GM18517 (cell line): Measurements from ENCODE around the gene RFXAP.

ENCODE experiments used
- ATAC-seq: cut with Tn5 transposase; IDR thresholded peaks from one replicate; pipeline ENCODE4 v1.9.1; 2021; ENCODE audit warnings: mild to moderate bottlenecking, moderate library complexity; ENCODE audit not compliant: unreplicated experiment

Gene RFXAP

DNA sequence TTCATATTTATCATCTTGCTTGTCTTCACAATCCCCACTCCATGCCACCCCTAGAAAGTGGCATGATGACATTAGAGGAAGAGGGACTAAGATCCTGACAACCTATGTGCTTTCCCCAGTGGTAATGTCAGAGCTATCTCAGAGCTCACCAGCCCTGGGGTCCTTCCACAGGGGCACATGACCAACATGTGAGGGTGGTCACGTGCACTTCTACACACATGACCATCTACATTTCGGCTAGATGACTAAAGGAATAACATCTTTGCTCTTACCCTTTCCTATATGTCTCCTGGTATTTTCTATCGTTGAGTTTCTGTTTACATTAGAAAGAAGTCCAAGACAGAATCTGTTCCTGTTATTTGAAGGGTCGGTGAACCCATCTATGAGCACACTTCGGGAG lies 46.2 kb downstream of the RFXAP start:
- ATAC-seq = no peak

DNA sequence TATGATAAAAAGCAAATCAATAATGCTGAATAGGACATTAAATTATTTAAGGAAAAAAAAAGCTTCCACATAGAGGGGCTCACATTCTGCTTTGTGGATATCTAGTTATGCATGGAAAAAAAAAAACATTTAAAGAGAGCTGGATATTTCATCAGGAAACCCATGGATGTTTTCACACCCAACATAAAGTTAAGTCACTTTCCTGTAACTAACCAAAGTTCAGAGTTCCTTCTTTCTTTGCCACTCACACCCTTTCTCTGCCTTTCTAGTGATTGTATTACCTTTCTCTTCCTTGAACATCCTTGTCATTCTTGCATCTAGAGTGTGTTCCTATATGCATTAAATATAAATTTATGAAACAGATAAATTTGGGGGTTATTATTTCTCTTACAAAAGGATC lies 47.2 kb downstream of the RFXAP start:
- ATAC-seq = no peak

DNA sequence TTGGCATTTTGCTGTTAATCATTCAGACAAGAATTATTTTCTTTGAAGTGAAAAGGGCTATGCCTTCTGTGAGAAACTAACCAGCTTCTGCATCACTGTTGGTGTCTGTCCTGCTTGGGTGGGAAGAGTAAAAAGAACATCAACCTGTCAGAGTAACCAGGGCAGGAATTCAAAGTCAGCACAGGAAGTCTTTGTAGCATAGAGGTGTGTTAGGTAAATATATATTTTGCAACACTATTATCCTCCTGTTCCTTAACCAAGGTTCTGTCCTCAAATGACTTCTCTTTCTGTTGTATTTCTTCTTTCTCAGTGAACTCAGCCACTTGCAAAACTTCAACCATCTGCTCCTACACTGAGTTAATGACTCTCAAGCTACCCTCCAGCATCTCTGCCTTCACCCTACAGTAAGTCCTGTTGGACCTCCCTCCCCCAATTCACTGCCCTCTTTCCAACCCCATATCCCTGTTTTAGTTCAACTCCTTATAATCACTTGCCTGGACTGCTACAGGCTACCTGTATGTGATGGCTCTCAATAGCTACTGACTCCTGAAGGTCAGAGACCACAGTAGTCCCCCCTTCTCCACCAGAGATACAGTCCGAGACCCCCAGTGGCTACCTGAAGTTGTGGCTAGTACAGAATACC lies 51.1 kb downstream of the RFXAP start:
- ATAC-seq = no peak

DNA sequence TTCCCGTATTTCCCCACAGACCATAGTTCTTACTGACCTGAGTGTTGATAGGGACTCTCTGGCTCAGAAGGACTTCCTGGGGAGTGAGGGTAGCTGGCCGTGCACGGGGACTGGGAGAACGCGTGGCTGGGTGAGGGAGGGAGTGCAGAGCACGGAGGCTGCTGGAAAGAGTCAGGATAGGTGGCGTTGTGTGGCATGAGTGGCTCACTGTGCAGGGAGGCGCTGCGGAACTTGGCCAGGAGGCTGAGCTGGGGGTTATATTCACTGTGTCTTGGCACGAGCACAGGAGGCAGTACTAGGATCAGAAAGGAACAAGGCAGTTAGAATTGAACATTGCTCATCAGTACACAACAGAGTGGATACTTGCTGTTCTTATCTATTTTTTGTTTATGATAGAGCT lies 53.6 kb downstream of the RFXAP start:
- ATAC-seq = no peak

DNA sequence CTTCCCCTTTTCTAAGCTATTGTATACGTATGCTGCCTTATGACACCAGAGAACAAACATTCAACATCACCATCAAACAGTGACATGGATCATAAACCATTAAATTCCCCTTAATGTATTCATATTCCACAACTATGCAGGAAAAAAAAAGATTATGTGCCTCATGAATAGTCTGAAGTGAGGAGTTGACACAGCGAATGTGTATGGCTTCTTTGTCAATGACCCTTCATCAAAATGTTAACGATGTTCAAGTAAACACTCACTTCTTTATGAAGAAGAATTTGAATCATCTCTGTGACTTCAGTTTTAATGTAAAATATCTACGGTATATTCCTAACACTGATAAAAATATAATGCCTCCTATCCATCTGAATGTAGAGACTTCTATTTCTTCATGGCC lies 56.4 kb downstream of the RFXAP start:
- ATAC-seq = no peak

DNA sequence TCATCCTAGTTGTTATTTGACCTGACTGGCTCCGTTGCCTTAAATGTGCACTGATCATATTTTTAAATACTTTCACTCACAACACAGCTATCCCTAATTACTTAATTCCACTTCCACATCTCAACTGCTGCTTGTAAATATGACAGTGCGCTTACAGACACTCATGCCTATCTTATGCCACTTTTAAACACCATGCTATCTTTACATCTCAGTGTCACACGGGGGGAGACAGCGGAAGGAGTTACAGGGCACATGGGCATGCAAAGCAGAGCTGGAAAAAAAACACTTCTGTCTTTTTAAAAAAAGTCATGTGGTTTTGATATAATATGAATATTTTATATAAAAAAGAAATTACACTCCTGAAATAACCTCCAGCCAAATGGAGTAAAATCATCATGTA lies 56.9 kb downstream of the RFXAP start:
- ATAC-seq = no peak
